Activated CD4-positive, alpha-beta T cell treated with anti-CD3 and anti-CD28 coated beads, Interleukin-2, amount 10 ng/mL, durations not matched to agents 7 days and 5 days (primary cell): ENCODE results near the gene DCTN5. TPM values are rescaled to one million over a fixed set of nuclear protein-coding genes. Genes with fewer than 3 reads are reported as not detected.

Experiments used
- CTCF ChIA-PET: fragments of 350-600 bp; sonication (Branson Sonifier 250); formaldehyde crosslinking; loops from one replicate; lab custom pipeline; 2021; ENCODE audit warnings: antibody characterized with exemption; lab: Charles Lee
- POLR2A ChIA-PET: fragments of 350-600 bp; sonication (Branson Sonifier 250); formaldehyde crosslinking; loops from one replicate; lab custom pipeline; 2021; ENCODE audit warnings: antibody characterized with exemption; lab: Charles Lee
- DNase-seq: peaks from one replicate; pipeline ENCODE4 v3.0.0-alpha.2; 2020
- H3K27ac Mint-ChIP-seq: one replicate; pipeline ENCODE4 v1.8.0; 2021; ENCODE audit warnings: mild to moderate bottlenecking, moderate library complexity, mixed read lengths
- H3K27me3 Mint-ChIP-seq: one replicate; pipeline ENCODE4 v1.8.0; 2021; ENCODE audit warnings: mixed read lengths
- H3K36me3 Mint-ChIP-seq: one replicate; pipeline ENCODE4 v1.8.0; 2021; ENCODE audit warnings: low read depth, mixed read lengths
- H3K4me1 Mint-ChIP-seq: one replicate; pipeline ENCODE4 v1.8.0; 2021; ENCODE audit warnings: mixed read lengths
- H3K4me3 Mint-ChIP-seq: one replicate; pipeline ENCODE4 v1.8.0; 2021; ENCODE audit warnings: mild to moderate bottlenecking, moderate library complexity, mixed read lengths
- H3K9me3 Mint-ChIP-seq: one replicate; pipeline ENCODE4 v1.8.0; 2021; ENCODE audit warnings: mixed read lengths
- total RNA-seq, 2 experiments: library from RNA; stranded (reverse); gene quantifications; one replicate each; pipeline ENCODE4 v1.2.3, GENCODE V29; 2021

DCTN5 gene
- total RNA-seq, 2 experiments from 2014 or later, result 74.2 to 75.2 TPM

DNA sequence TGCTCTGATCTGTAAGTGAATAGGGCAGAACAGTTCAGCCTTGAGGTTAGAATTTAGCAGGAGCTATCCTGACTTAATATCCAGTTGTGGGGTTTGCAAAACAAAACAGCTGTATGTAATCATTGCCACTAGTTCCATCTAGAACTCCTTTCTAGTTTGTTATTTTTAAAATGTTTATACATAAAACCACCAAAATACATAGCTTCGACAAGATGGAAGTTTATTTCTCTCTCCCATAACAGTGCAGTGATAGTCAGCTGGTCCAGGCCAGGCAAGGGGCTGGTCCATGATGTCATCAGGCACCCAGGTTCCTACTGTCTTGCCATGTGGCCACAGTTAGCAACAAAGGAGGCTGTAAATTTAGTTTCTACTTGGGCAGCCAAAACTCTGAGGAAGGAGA is 27.0 kb downstream of the DCTN5 start:
- H3K27ac Mint-ChIP-seq, result no peak overlapping the region
- H3K27me3 Mint-ChIP-seq, result no peaks in the 10 kb centered on the region
- H3K36me3 Mint-ChIP-seq, result peaks cover 68% of the 10 kb centered on the region
- ChIA-PET POLR2A (interaction anchor here (0.6 kb wide), 1 partner anchor 25 kb away, joined by 3 read pairs; no protein-coding TSS in a partner anchor), CTCF (interaction anchor here (0.6 to 2.7 kb wide), 4 partner anchors 9 to 68 kb away, joined by 3 to 11 read pairs (median 4); partner anchors contain the start of gene PLK1)
- no peak overlapping the region for H3K4me3 Mint-ChIP-seq
- no peaks in the 10 kb centered on the region for H3K9me3 Mint-ChIP-seq
- peaks cover 26% of the 10 kb centered on the region for H3K4me1 Mint-ChIP-seq
- DNase-seq, result no peak

DNA sequence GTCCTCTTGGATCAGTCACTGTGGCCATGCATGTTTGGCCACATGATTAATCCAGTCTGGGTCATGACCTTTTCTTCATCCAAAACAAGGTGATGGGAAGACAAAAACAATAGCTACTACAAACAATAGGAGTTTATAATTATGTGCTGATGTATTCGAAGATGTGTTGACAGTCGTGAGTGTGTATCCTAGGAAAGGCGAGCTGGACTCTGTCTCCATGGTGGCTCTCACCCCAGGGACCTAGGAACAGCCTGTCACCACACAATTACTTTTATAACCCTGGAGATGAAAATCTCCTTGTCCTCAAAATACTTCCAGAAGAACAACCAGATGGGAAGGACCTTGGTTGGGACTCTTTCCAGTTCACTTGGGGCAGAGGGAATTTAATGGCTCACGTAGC is 27.6 kb downstream of the DCTN5 start:
- no peak overlapping the region for H3K4me3 Mint-ChIP-seq

DNA sequence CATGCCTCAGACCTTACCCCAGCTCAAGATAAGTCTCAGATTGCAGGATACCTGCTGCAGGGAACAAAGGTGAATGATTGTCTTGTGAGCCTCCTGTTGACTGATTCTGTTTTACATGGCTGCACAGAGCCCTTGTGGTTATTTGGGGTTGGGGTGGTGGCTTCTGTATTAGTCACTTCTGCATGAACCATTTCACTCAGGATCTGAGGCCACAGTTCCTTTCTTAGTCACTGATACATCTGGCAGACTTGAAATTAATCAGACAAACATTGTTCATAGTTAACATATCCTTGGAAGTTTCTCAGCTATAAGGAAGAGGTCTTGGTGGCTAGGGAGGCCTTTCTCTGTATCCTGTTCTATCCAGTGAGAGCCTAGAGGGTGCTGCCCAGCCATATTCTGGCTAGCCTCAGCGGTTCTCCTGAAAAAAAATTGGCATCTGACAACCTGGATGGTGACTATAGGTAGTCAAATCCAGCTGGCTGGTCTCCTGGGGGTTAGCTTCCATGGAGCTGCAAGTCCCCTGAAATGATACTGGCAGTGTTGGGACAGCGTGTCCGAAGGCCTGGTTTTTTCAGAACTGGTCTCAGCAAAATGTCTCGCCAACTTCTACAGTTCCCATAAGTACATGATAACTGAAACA is 29.0 kb downstream of the DCTN5 start:
- ChIA-PET POLR2A (no interaction called here), CTCF (interaction anchor here (0.8 to 1.1 kb wide), 2 partner anchors 60 to 227 kb away, joined by 3 read pairs; no protein-coding TSS in a partner anchor)
- DNase-seq, result peak; percentile 51
- Mint-ChIP-seq H3K27ac (no peak overlapping the region), H3K4me1 (peaks cover 26% of the 10 kb centered on the region), H3K36me3 (peaks cover 59% of the 10 kb centered on the region), H3K27me3 (no peaks in the 10 kb centered on the region), H3K4me3 (no peak overlapping the region), H3K9me3 (no peaks in the 10 kb centered on the region)

More for the DNA sequence above, 27.6 kb downstream of the DCTN5 start:
- Mint-ChIP-seq H3K4me1 (peaks cover 26% of the 10 kb centered on the region), H3K9me3 (no peaks in the 10 kb centered on the region), H3K27ac (no peak overlapping the region), H3K27me3 (no peaks in the 10 kb centered on the region), H3K36me3 (peaks cover 65% of the 10 kb centered on the region)
- POLR2A ChIA-PET, result no interaction called here
- CTCF ChIA-PET, result interaction anchor here (1.1 to 2.7 kb wide), 2 partner anchors 9 to 30 kb away, joined by 3 to 11 read pairs; partner anchors contain the start of gene PLK1
- DNase-seq, result no peak

DNA sequence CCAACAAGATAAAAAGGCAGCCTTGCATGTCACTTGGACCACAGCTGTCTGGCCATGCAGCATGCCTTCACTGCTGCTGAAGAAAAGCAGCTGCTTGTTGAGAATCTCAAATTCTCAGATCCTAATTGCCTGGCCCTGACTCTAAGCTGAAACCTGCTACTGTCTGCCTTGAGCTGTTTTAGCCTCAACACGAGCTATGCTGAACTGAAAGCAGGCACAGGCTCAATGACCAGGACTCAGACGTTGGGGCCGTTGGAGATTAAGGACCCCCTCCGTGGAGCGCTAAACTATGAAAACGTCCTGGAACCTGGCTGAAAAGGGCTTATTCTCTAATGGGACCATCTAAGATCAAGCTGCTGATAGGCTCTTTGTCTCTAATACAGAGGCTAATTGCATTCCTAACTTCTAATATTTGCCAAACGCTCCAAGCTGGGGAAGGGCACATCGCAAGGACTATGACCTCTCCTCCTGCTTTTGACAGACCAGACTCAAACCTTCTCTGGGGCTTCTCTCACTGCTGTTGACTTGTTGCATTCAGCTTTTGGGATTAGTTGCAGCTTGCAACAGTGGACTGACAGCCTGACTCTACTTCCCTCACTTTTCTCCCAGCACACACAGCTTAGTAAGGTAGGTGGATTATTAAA is 32.8 kb downstream of the DCTN5 start:
- Mint-ChIP-seq H3K9me3 (no peaks in the 10 kb centered on the region), H3K4me3 (no peak overlapping the region), H3K27ac (no peak overlapping the region), H3K27me3 (no peaks in the 10 kb centered on the region), H3K4me1 (peaks cover 29% of the 10 kb centered on the region), H3K36me3 (peaks cover 25% of the 10 kb centered on the region)
- no peak for DNase-seq
- ChIA-PET POLR2A (no interaction called here), CTCF (no interaction called here)

DNA sequence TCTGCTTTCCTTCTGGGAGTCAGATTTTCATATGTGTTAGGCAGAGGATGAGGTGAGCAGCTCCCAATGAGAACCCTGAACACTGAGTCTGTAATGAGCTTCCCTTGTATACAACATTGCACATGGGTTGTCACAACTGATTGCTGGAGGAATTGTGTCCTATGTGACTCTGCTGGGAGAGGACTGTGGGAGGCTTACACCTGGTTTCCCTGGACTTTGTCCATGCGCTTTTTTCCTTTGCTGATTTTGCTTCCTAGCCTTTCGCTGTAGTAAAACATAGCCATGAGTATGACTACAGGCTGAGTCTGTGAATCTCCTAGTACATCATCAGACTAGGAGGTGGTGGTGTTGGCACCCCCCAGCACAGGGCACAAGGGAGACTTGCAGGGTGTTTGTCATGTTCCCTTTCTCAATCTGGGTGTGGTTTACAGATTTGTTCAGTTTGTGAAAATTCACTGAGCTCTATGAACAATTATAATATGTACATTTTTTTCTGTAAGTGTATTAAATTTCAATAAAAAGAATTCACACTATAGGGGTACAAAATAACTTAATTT is 35.7 kb downstream of the DCTN5 start:
- Mint-ChIP-seq H3K4me1 (peaks cover 38% of the 10 kb centered on the region), H3K27me3 (no peaks in the 10 kb centered on the region), H3K9me3 (no peaks in the 10 kb centered on the region), H3K36me3 (peaks cover 36% of the 10 kb centered on the region), H3K4me3 (peak overlapping the region; percentile 97), H3K27ac (no peak overlapping the region)
- no peak for DNase-seq
- POLR2A ChIA-PET, result no interaction called here
- CTCF ChIA-PET, result interaction anchor here (0.6 to 2.3 kb wide), 7 partner anchors 9 to 1966 kb away, joined by 3 to 11 read pairs (median 3); no protein-coding TSS in a partner anchor

DNA sequence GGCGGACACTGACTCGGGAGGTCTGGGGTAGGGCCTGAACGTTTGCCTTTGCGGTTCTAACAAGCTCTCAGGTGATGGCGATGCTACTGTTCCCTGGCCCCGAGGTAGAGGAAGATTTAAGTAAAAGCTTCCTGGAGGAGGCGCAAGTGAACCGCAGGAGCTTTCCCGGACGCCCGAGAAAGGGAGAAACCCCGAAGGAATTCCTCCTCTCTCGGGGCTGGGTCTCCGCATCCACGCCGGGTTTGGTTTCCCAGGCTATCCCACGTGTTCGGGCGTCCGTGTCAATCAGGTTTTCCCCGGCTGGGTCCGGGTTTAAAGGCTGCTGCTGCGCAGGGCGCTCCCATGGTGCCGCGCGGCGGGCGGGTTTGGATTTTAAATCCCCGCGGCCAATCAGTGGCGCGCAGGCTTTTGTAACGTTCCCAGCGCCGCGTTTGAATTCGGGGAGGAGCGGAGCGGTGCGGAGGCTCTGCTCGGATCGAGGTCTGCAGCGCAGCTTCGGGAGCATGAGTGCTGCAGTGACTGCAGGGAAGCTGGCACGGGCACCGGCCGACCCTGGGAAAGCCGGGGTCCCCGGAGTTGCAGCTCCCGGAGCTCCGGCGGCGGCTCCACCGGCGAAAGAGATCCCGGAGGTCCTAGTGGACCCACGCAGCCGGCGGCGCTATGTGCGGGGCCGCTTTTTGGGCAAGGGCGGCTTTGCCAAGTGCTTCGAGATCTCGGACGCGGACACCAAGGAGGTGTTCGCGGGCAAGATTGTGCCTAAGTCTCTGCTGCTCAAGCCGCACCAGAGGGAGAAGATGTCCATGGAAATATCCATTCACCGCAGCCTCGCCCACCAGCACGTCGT is 37.4 kb downstream of the DCTN5 start, which contains the start of gene PLK1:
Gene PLK1, plus strand, starts transcription at position 460 of the 844 bp plus-strand sequence. Its CDS starts 44 bp downstream, at position 504.
- no peaks in the 10 kb centered on the region for H3K9me3 Mint-ChIP-seq
- H3K27me3 Mint-ChIP-seq, result no peaks in the 10 kb centered on the region
- ChIA-PET CTCF (interaction anchor here (0.8 to 2.3 kb wide), 6 partner anchors 10 to 461 kb away, joined by 3 to 11 read pairs (median 4); partner anchors contain the start of genes DCTN5 and PALB2), POLR2A (no interaction called here)
- peaks cover 45% of the 10 kb centered on the region for H3K36me3 Mint-ChIP-seq
- peaks cover 47% of the 10 kb centered on the region for H3K4me1 Mint-ChIP-seq
- DNase-seq, result peak; percentile 91
- peak within 1 kb of the TSS; percentile 91 for H3K27ac Mint-ChIP-seq
- peak within 1 kb of the TSS; percentile 97 for H3K4me3 Mint-ChIP-seq

DNA sequence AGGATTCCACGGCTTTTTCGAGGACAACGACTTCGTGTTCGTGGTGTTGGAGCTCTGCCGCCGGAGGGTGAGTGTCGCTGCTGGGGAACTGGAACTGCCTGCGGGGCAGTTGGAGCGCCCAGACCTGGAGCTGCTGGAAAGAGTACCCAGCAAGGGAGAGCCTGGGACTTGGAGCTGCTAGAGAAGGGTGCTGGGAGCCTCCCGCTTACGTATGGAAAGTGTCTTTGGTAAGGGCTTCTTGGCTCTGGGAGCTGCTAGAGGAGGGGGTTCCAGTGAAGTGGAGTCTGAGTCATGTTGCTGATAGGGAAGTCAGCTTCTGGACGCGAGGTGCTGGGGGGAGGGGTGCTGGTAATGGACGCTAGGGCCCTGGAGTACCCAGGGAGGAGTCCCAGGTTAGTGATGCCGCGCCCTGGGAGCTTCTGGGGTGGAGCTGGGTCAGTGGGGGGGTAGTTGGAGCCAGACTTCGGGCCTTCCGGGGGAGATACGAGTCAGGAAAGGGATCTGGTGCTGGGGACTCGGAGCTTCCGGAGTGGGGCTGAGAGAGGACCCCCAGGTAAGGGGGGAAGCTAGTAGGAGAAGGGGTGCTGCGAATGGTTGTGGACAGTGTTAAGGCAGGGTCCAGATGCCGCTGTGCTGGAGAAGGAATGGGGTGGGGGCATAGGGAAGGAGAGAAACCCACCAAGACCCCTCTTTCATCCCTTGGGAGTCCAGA is 38.2 kb downstream of the DCTN5 start:
- ChIA-PET CTCF (interaction anchor here (0.6 to 1.3 kb wide), 5 partner anchors 11 to 461 kb away, joined by 3 to 7 read pairs (median 3); partner anchors contain the start of genes DCTN5 and PALB2), POLR2A (interaction anchor here (0.6 kb wide), 1 partner anchor 18 kb away, joined by 3 read pairs; no protein-coding TSS in a partner anchor)
- peak overlapping the region; percentile 97 for H3K4me3 Mint-ChIP-seq
- H3K27me3 Mint-ChIP-seq, result no peaks in the 10 kb centered on the region
- H3K4me1 Mint-ChIP-seq, result peaks cover 52% of the 10 kb centered on the region
- peak; percentile 24 for DNase-seq
- peak overlapping the region; percentile 91 for H3K27ac Mint-ChIP-seq
- H3K9me3 Mint-ChIP-seq, result no peaks in the 10 kb centered on the region
- peaks cover 50% of the 10 kb centered on the region for H3K36me3 Mint-ChIP-seq

DNA sequence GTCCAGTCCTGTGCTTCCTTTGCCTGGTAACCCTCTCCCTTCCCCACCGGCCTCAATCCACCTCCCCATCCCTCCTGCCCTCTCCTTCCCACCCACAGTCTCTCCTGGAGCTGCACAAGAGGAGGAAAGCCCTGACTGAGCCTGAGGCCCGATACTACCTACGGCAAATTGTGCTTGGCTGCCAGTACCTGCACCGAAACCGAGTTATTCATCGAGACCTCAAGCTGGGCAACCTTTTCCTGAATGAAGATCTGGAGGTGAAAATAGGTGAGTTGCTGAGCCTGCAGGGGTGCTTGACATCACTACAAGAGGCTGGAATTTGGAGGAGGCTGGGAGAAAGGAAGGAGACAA is 38.7 kb downstream of the DCTN5 start:
- Mint-ChIP-seq H3K4me1 (peaks cover 52% of the 10 kb centered on the region), H3K4me3 (peak overlapping the region; percentile 97), H3K36me3 (peaks cover 51% of the 10 kb centered on the region), H3K9me3 (no peaks in the 10 kb centered on the region), H3K27me3 (no peaks in the 10 kb centered on the region), H3K27ac (peak overlapping the region; percentile 74)
- POLR2A ChIA-PET, result interaction anchor here (0.6 kb wide), 1 partner anchor 18 kb away, joined by 3 read pairs; no protein-coding TSS in a partner anchor
- DNase-seq, result no peak
- CTCF ChIA-PET, result interaction anchor here (1.0 to 1.3 kb wide), 2 partner anchors 15 to 16 kb away, joined by 4 to 7 read pairs; no protein-coding TSS in a partner anchor

DNA sequence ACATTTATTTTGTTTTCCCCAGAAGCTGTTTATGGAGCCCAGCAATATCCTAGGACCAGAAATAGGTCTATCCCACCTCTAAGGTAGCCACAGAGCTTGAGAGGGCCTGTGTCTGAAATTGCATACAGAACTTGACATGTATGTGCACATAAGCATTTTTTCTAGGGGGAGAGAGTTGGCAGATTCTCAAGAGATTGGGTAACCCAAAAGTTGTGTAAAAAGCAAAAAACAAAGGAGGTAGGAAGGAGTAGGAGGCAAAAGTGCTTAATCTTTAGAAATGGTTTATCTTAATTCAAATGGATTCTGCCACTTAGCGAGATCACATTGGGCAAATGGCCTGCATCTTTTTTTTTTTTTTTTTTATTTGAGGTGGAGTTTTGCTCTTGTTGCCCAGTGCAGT is 40.9 kb downstream of the DCTN5 start:
- DNase-seq, result no peak
- Mint-ChIP-seq H3K36me3 (peaks cover 61% of the 10 kb centered on the region), H3K27ac (peak overlapping the region; percentile 31), H3K4me3 (no peak overlapping the region), H3K4me1 (peaks cover 51% of the 10 kb centered on the region), H3K27me3 (no peaks in the 10 kb centered on the region), H3K9me3 (no peaks in the 10 kb centered on the region)
- ChIA-PET POLR2A (no interaction called here), CTCF (interaction anchor here (0.6 kb wide), 1 partner anchor 220 kb away, joined by 4 read pairs; no protein-coding TSS in a partner anchor)

DNA sequence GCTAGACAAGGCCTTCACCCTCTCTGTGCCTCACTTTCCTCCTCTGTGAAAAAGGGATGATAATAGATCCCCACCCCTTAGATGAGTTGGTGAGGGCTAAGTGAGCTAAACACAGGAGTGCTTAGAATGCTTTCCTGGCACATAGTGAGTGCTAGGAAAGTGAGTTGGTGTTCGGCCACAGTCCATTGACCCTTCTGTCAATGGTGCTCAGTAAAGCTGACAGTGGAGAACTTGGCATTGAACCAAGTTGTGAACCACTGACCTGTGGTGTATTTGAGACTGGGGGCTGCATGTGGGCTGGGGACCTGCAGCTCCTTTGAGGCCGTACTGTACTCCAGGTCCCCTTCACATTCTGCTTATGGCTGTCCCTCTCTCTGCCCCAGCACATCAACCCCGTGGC is 42.2 kb downstream of the DCTN5 start:
- Mint-ChIP-seq H3K27me3 (no peaks in the 10 kb centered on the region), H3K9me3 (no peaks in the 10 kb centered on the region), H3K27ac (peak overlapping the region; percentile 16), H3K4me3 (no peak overlapping the region), H3K4me1 (peaks cover 42% of the 10 kb centered on the region), H3K36me3 (peaks cover 74% of the 10 kb centered on the region)
- ChIA-PET CTCF (interaction anchor here (1.1 to 1.5 kb wide), 2 partner anchors 10 to 15 kb away, joined by 3 read pairs; no protein-coding TSS in a partner anchor), POLR2A (no interaction called here)
- no peak for DNase-seq

DNA sequence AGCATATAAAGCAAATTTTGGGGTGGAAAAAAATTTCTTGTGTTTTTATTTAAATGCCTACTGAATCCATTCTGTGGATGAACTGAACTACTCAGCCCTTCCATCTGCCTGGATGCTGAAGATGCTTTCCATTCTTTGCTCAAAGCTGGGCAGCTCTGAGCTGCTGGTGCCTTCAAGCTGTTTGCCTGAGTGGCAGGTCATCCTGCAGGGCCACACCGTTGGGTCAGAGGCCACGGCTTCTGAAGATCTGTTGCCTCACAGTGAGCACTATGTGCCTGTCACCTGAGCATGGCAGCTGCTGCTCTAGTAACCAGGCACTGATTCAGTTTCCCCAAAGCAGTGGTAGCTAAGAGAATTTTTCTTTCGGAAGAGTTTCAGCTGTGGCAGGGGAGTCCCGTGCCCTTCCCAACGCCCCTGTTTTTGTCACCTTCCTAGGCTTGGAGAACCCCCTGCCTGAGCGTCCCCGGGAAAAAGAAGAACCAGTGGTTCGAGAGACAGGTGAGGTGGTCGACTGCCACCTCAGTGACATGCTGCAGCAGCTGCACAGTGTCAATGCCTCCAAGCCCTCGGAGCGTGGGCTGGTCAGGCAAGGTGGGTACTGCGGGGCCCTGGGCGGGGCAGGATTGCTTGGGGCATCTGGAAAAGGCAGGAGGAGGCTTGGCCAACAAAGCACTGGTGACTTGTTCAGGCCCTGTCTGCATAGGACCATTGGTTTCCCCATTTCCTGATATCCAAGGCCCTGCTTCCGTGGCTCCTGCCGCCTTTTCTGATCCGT is 46.0 kb downstream of the DCTN5 start:
- Mint-ChIP-seq H3K27me3 (no peaks in the 10 kb centered on the region), H3K4me3 (no peak overlapping the region), H3K9me3 (no peaks in the 10 kb centered on the region), H3K4me1 (peaks cover 13% of the 10 kb centered on the region), H3K36me3 (peaks cover 68% of the 10 kb centered on the region), H3K27ac (no peak overlapping the region)
- ChIA-PET POLR2A (no interaction called here), CTCF (interaction anchor here (0.5 to 0.6 kb wide), 2 partner anchors 43 to 115 kb away, joined by 3 to 5 read pairs; no protein-coding TSS in a partner anchor)
- no peak for DNase-seq
